Ramos (cell line): ENCODE data around the gene FSHB.
"Not testable (repeated sequence)": the region's sequence is repeated elsewhere in the genome, so short reads cannot be mapped to it uniquely, and the experiment has no call there.

Experiments
- in situ Hi-C: fragments of 300-500 bp; cut with MboI; formaldehyde crosslinking; loops from one replicate; pipeline ENCODE4 v1.14.3; 2022; ENCODE audit warnings: low sequenced_read_pairs; ENCODE audit not compliant: unreplicated experiment

FSHB gene

DNA sequence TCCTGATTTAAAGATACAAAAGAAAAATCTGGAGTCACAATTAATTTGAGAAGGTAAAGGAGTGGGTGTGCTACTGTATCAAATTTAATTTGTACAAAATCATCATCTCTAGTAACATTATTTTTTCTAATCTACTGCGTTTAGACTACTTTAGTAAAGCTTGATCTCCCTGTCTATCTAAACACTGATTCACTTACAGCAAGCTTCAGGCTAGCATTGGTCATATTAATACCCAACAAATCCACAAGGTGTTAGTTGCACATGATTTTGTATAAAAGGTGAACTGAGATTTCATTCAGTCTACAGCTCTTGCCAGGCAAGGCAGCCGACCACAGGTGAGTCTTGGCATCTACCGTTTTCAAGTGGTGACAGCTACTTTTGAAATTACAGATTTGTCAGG, at the start of gene FSHB:
Gene FSHB, plus strand, starts transcription at position 301 of the 400 bp plus-strand sequence. CDS start 889 bp downstream, outside the sequence.
- in situ Hi-C loops, result no loop called here

DNA sequence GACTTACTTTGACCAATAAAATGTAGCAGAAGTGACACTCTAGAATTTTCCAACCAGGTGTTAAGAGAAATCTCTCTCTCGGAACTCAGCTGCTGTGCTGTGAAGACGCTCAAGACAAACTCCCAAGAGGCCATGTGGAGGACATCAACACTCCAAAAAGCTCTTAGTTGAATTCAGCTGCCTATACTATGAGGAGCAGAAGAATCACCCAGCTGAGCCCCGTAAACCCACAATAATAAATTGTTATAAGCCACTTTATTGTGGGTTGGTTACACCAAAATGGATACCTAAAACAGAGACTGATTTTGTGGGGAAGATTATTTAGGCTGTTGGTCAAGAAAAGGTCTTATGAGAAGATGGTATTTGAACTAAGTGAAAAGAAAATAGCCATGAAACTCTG, 44.1 kb upstream of the FSHB start:
- in situ Hi-C loops, result no loop called here

DNA sequence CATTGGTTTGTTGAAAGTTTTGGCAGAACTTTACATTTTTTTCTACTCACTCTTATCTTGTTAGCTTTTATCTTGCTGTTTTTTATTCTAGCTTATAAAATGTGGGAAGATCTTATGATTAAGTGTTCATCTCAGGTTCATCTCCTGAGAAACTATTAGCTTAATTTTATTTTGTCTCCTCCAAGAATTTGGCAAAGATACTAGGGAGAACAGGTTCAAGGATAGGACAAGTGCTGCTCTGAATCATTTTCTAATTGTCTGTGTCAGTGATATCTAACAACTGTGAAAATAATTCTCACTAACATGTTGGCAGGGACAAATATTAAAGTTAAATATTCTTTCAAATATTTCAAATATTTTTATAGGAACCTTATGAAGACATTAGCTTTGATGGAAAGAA, 38.2 kb upstream of the FSHB start:
- in situ Hi-C loops, result no loop called here

DNA sequence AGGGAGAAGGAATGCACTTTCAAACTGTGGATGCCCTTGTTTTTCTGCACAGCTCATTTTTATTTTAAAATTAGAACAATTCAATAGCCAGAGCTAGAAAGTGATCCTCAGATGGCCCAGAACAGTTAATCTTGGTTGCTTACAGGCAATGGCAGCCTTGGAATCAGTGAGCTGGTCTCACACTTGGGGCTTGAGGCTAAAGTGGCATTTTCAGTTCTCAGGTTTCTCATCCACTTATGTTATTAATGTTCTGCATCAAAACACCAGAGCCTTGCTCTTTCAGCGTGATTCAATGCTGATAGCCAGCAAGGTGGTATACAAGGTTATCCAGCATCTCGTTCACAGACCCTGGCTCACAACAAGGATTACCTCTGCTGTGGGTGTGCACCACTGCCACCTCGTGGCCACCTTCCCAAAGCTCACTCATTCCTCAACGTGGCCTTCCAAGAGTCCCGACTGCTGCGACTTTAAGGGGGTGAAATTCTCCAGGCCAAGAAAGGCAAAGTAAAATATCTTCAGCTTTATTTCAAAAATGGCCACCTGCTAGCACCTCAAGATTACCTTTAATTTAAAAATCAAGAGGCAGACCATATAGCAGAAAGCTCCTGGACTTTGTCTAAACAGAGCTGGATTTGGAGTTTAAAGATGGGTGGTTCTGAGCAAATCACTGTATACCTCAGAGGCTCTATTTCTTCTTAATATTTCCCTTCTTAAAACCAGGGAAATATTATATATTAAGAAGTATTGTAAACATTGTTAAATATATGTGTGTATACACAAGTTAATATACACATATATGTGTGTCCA, 34.2 kb upstream of the FSHB start:
- in situ Hi-C loops, result no loop called here

DNA sequence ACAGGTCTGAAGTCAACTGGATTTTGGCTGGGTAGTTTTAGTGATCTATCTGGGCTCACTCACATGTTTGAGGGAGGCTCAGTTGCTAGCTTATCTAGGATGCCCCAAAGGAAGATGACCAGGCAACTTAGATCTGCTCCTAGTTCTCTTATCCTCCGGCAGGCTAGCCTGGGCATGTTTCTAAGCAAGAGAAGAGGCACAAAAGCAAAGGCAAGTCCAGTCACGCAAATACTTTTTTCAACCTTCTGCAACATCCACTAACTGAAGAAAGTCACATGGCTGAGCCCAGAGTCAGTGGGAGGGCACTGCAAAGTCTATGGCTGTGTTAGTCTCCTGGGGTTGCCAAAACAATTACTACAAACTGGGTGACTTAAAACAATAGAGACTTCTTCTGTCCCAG, 32.9 kb upstream of the FSHB start:
- in situ Hi-C loops, result no loop called here

DNA sequence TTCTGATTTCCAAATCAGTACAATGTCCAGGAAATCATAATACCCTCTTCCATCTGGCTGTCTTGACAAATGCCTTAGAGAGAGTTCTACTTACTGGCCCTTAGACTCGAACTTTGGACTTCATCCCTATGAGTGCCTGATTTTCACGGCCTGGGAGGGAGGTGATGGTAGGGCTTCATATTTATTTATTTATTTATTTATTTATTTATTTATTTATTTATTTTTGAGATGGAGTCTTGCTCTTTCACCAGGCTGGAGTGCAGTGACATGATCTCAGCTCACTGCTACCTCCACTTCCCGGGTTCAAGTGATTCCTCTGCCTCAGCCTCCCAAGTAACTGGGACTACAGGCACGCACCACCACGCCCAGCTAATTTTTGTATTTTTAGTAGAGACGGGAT, 27.8 kb upstream of the FSHB start:
- in situ Hi-C loops, result not testable (repeated sequence)

DNA sequence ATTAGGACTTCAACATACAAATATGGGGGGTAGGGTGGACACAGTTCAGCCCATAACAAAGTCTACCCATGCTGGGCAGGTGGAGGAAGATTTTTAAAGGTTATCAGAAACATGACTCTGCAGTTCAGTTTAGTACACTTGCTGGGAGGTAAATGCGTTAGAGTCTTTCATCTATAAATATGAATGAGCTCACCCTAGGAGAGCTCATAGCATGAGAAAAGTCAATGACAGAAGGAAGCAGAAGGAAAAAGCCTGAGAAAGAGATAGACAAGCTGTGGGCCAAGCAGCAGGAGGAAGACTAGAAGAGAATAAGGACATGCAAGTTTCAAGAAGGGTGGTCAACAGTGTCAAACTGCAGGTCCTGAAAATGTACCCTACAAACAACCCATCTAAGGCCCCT, 27.0 kb upstream of the FSHB start:
- in situ Hi-C loops, result no loop called here

DNA sequence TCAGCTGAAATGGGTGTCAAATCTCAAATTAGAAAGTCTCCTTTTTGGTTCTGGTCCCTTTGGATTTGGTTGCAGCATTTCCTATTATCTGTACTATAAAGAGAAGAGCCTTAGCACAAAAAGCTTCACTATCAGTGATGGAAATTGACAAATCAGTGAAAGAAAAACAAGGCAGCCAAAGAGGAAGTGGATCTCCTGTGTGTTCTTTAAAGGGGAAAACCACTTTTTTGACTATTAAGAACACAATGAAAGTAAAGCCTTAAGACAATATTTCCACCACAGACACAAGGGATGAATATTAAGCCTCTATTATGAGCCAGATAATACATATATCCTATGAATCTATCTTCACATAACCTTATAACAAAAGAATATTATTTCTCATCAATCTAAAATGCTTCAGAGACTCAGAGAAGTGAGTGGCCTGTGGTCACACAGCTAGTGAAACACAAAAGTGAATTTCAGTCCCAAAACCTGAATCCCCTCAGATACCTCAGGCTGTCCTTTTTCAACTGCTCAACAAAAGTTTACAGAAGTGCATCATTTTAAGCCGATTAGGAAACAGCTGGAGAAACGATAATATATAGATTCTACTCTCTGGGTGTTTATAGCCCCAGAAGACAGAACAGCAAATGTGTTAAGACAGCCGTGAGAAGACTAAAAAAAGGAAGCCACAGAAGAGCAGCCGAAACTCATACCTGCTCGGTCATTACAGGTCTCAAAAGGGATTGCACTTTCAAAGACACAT, 24.4 kb upstream of the FSHB start:
- in situ Hi-C loops, result no loop called here

DNA sequence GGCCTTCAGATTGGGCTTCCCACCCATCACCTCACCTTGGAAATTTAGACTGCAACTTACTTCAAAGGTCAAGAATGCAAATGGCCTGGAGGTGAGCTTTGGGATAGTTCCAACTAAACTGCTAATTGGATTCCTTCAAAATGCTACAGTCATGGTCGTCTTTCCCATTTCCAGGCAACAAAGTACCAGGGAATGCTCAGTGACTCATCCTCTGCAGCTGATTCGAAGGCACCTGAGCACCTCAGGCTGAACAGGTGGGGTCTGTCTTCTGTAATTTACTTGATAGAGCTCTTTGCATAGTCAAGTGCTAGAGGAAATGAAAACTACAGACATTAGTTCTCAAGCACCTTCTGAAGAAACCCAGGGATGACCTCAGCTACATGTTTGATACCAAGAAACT, 20.5 kb upstream of the FSHB start:
- in situ Hi-C loops, result no loop called here

DNA sequence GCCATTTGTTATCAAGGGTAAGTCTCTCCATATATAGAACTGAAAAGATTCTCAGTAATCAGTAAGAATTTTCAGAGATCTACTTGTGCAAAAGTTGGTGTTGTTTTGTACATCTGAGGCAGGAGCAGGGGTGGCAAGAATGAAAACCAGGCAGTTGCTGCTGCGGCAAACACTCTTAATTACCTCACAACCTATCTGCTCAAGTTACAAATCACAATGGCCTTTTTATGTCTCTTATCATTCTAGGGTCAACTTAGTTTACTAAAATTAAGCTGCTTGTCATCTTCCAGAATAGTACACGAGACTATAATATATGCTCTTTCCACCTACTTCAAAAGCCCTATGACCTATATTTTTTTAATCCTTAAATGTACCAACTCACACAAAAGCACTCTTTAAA, 14.3 kb upstream of the FSHB start:
- in situ Hi-C loops, result no loop called here

DNA sequence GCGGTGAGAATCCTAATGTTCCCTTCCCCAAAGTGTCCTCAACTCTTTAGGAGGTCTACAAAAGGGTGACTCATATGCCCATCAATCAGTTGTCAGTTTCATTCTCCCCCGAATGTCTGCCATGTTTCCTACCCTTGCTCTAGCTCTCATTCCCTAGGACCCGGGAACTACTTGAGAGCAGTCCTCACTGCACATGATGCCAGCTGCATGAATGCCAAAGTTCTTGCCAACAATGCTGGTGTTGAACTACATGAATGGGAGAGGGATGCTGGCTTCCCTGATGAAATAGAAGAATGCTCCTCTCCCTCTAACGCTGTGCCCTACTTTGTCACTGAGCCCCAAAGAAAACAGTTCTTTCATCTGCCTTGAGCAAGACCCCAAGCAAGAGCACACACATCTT, 12.5 kb upstream of the FSHB start:
- in situ Hi-C loops, result no loop called here

DNA sequence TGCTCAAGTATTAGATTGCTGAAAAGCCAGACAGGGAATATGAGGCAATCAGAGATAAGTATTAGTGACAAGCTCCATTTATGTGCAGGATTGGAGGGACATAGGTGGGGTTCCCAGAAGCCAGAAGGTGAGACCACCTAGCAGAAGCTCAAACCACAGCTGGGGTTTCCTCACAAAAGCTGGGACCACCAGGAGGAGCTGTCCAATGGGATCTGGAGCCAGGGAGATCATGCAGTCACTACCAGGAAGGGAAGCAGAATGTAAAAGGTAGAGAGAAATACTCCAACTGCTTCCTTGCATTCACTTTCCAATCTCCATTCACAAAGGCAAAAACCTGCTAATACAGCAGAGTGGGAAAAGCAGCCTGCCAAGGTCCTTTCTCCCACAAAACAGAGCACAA, 5.2 kb upstream of the FSHB start:
- in situ Hi-C loops, result no loop called here

DNA sequence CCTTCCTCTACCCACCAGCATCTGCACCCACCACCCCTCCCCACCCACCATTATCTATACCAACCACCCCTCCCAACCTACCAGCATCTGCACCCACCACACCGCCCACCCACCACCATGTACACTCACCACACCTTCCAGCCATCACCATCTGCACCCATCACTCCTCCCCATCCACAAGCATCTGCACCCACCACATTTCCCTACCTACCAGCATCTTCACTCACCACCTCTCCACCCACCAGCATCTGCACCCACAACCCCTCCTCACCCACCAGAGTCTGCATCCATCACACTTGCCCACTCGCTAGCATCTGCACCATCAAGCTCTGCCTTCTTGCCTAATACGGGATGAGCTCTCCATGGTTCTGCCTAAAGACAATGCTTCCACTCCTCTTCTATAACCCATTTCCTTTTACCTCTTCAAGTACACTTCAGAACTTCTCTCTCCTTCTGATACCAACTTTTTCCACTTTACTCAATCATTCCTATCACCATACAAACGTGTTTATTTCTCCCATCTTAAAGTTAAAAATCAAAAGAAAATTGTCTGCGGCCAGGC, 2.4 kb upstream of the FSHB start:
- in situ Hi-C loops, result no loop called here

DNA sequence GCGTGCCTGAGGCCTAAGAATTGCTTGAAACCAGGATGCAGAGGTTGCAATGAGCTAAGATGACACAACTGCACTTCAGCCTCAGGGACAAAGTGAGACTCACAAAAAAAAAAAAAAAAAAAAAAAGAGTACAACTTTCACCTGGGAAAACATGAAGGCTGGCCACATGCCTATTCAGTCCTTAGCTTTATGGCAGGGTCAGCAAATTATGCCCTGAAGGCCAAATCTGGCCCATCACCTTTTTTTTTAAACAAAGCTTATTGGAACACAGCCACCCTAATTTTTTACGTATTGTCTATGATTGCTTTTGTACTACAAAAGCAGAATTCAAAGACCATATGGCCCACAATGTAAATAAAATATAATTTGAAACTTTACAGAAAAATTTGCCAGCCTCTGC, 8.2 kb downstream of the FSHB start:
- in situ Hi-C loops, result no loop called here

DNA sequence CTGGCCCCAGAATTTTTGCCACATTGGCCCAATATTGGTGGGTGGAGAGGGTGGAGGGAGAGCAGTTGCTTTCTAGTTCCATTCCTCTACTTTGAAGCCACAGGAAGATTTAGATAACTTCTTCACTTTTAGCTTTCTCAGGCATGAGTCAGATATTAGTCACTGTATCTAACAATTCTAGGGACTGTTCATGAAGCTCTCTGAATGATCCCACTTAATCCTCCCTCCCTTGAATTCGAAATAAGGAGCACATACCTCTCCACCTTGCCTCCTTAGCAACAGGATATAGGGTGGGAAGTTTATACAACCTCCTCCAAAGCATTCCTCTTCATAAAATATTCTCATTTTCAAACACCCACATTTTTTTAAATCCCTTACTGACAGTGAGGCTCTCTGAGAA, 13.5 kb downstream of the FSHB start:
- in situ Hi-C loops, result no loop called here

DNA sequence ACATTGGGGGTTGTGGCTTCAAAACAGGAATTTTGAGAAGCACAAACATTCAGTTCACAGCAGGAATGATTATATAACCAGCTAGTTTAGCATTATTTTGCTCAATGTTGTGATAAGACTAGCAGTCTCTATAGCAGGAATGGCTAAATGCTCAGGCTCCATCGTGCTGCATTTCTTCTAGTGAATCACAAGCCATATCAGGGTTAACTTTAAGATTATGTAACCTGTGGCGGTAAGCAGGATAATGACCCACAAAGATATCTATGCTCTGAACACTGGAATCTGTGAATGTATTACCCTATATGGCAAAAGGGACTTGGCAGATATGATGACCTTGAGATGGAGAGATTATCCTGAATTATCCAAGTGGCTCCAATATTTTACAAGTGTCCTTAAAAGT, 14.8 kb downstream of the FSHB start:
- in situ Hi-C loops, result no loop called here

DNA sequence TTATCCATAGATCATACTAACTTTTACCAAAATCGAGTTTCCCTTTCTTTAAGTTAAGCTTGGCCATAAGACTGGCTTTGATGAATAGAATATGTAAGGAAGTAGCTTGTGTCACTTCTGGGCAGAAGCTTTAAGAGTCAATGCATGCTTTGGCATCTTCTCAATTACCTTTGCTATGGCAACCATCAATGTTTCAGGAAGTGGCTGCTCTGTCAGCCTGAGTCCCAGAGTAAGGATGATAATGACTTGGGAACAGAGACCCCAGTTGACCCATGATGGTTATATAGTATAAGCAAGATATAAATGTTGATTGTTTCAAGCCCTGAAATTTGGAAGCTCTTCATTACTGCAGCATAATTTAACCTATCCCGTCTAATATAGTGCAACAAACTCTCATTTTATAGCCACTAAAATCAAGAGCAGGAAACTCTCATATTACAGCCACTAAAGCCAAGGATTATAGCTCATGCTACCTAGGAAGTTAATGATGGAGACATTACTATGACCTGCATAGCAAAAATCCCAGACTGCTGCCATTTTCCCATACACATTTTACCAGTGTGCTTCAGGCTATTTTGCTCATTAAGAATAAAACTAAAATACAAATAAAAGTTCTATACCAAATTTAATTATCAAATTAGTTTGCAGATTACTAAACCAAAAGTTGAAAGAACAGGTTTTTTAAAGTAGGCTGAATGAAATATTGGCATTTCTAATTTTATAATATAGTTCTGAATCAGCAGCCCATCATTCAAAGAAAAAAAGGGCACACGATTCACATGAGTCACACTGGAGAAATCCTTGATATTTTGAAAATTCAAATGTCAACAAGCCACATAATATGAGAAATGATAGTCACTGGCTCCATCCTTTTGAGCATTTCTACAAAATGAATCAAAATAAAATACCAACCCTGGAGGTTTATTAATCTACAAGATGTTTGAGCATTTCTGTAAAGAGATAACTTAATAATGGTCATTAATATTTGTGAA, 23.8 kb downstream of the FSHB start:
- in situ Hi-C loops, result no loop called here

DNA sequence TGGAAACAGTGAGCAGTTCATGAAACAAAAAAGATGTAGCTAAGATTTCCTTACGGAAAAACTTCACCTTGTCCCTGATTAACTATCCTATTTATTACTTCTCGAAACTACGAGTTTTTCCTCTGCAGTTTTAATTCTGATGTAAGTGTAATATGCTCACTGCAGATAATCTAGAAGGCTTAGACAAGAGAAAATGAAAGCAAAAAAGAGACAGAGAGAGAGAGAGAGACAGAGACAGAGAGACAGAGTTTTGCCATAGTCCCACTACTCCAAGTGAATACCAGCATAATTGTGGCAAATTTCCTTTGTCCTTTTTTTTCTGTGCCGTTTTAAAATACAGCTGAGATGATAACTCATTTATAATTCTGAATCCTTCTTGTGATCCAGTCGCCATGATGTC, 24.8 kb downstream of the FSHB start:
- in situ Hi-C loops, result no loop called here

DNA sequence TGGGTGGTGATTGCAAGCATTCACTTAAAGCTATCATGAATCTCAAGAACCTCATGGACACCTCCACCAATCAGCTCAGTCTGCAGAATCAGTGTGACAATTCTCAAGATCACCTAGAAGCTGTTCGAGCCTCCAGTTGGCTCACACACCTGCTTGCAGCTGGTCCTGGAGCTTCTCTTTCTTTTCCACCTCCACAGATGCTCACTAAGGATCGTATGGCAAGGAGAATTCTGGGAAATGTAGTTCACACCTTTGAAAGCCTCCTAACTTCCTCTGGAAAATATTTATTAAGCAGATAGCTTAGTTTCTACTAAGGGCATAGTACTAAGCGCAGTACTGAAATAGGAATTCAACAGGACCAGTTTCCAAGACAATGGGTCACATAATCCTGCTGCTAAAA, 26.2 kb downstream of the FSHB start:
- in situ Hi-C loops, result no loop called here

DNA sequence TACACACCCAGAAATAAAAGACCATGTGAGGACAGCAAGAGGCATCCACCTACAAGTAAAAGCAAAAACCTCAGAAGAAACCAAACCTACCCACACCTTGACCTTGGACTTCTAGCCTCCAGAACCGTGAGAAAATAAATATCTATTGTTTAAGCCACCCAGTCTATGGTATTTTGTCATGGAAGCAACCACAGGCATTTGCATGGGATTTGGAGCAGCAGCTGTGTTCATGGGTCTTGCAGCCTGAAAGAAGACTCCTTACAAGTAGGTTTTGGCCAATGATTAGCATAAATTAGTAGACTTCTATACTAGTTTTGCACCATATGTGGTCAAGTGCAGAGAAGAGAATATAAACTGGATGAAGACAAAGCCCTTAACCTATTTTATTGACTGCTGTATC, 27.9 kb downstream of the FSHB start:
- in situ Hi-C loops, result no loop called here
